ENCODE results near the gene SFRP5.

GRCh38 chr10:97755718-97756117 is 16.1 kb downstream of the SFRP5 start:
- TF ChIP-seq CTCF (IDR thresholded peaks at IDR 0.05) (no peak), POLR2A (IDR thresholded peaks at IDR 0.05) (no peak), EP300 (IDR thresholded peaks at IDR 0.05) (no peak)

Measured in ovary (tissue), 3 donors.